Astrocyte of the spinal cord (primary cell): ENCODE measurements around the gene ADAM23.

Experiments
- DNase-seq: peaks from one replicate; pipeline ENCODE4 v3.0.0; 2011; ENCODE audit warnings: low read depth, low spot score
- H3K4me3 ChIP-seq: 2 replicates; pipeline ENCODE4 v1.5.1; 2011; ENCODE audit warnings: low read depth, mild to moderate bottlenecking, low read length, moderate library complexity
- CTCF ChIP-seq: IDR thresholded peaks from 2 replicates; pipeline ENCODE4 v1.5.1; 2012; ENCODE audit warnings: low read depth, mild to moderate bottlenecking, low read length, inconsistent platforms
- in situ Hi-C: cut with HindIII; loops from 2 replicates; pipeline ENCODE4 v1.10.0; 2017; ENCODE audit warnings: low sequenced_read_pairs

The ADAM23 gene

GRCh38 chr2:206562375-206562774 is 119.0 kb downstream of the ADAM23 start:
- no peak for TF ChIP-seq CTCF
- DNase-seq = no peak
- in situ Hi-C loops = no loop called here
- no peak overlapping the region for H3K4me3 ChIP-seq

- no peak for TF ChIP-seq CTCF
- in situ Hi-C loops = no loop called here
- no peak for DNase-seq
- H3K4me3 ChIP-seq = no peak overlapping the region
Observed at GRCh38 chr2:206563374-206563773, 120.0 kb downstream of the ADAM23 start.

GRCh38 chr2:206565666-206566065 is 122.3 kb downstream of the ADAM23 start:
- no peak for TF ChIP-seq CTCF
- no peak overlapping the region for H3K4me3 ChIP-seq
- no peak for DNase-seq
- in situ Hi-C loops = no loop called here

GRCh38 chr2:206569470-206569869 is 126.1 kb downstream of the ADAM23 start:
- no peak for DNase-seq
- in situ Hi-C loops = no loop called here
- no peak overlapping the region for H3K4me3 ChIP-seq
- TF ChIP-seq CTCF = no peak

- no peak overlapping the region for H3K4me3 ChIP-seq
- TF ChIP-seq CTCF = no peak
- in situ Hi-C loops = no loop called here
- no peak for DNase-seq
Observed at GRCh38 chr2:206570199-206570598, 126.9 kb downstream of the ADAM23 start.

GRCh38 chr2:206572725-206573124 is 129.4 kb downstream of the ADAM23 start:
- in situ Hi-C loops = no loop called here
- TF ChIP-seq CTCF = no peak
- no peak overlapping the region for H3K4me3 ChIP-seq
- no peak for DNase-seq

GRCh38 chr2:206573793-206574192 is 130.5 kb downstream of the ADAM23 start:
- no peak overlapping the region for H3K4me3 ChIP-seq
- no peak for DNase-seq
- no peak for TF ChIP-seq CTCF
- in situ Hi-C loops = no loop called here
